Mononuclear cell (primary cell): Measurements from ENCODE around the gene RPL3. TPM values are rescaled to one million over a fixed set of nuclear protein-coding genes. Genes with fewer than 3 reads are reported as not detected.

Source experiments
- H3K27me3 ChIP-seq: 2 replicates; pipeline ENCODE4 v1.6.0; 2011; ENCODE audit warnings: low read length, control low read depth; ENCODE audit not compliant: insufficient read depth
- H3K4me1 ChIP-seq: 2 replicates; pipeline ENCODE4 v1.5.1; 2011; ENCODE audit warnings: mild to moderate bottlenecking, low read length, control low read depth; ENCODE audit not compliant: insufficient read depth
- H3K4me3 ChIP-seq: 2 replicates; pipeline ENCODE4 v1.5.1; 2011; ENCODE audit warnings: mild to moderate bottlenecking, low read length, moderate library complexity
- H3K9me3 ChIP-seq: 2 replicates; pipeline ENCODE4 v1.5.1; 2011; ENCODE audit warnings: low read depth, mild to moderate bottlenecking, control low read depth, low read length
- total RNA-seq: library from RNA; depleted of rRNA; stranded (reverse); fragments of >200 nt; gene quantifications from one replicate; pipeline ENCODE4 v1.2.3, GENCODE V29; 2012

Gene RPL3
- total RNA-seq, 1 donor: 4,267 TPM

- Histone ChIP-seq H3K4me3 (no peak overlapping the region), H3K9me3 (no peaks in the 10 kb centered on the region), H3K4me1 (peaks cover 46% of the 10 kb centered on the region), H3K27me3 (no peaks in the 10 kb centered on the region)
Measured at GRCh38 chr22:39315389-39315788, 4.0 kb downstream of the RPL3 start.

- H3K9me3 ChIP-seq: no peaks in the 10 kb centered on the region
- no peaks in the 10 kb centered on the region for H3K27me3 ChIP-seq
- peaks cover 55% of the 10 kb centered on the region for H3K4me1 ChIP-seq
- H3K4me3 ChIP-seq: no peak overlapping the region
Measured at GRCh38 chr22:39314251-39314971, 5.0 kb downstream of the RPL3 start.

DNA sequence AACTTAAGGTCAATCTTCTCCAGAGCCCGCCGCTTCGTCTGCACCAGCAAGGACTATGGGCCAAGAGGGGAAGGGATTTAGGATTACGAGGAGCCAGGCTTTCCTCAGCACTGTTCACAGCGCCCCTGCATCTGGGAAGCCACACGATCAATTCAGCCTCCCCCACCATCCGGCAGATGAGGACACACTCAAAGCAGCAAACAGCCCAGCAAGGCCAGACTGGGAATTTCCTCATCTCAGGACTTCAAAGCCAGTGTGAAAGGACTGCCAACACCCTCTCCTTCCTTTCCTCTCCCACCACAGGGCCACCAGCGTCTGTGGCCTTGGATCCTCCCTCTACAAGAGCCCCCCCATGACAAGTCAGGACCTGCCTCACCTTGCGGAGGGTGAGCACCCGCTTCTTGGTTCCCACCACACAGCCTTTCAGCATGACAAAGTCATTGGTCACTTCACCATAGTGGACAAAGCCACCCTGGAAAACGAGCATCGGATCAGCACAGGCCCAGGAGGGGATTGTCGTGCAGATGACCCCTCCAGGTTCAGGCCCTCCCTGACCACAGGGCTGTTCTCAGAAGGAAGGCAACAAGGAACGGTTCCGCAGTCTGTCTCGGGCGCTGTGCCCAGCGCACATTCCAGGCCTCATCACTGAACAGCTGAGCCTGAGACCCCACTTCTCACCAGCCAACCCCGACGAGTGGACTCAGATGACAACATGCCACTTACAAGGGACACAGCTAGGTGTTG lies 6.0 kb downstream of the RPL3 start:
- no peak overlapping the region for H3K4me3 ChIP-seq
- H3K4me1 ChIP-seq: peaks cover 58% of the 10 kb centered on the region
- no peaks in the 10 kb centered on the region for H3K9me3 ChIP-seq
- H3K27me3 ChIP-seq: no peaks in the 10 kb centered on the region

GRCh38 chr22:39312410-39312809 lies 7.0 kb downstream of the RPL3 start:
- Histone ChIP-seq H3K4me3 (no peak overlapping the region), H3K27me3 (no peaks in the 10 kb centered on the region), H3K9me3 (no peaks in the 10 kb centered on the region), H3K4me1 (peaks cover 54% of the 10 kb centered on the region)

DNA sequence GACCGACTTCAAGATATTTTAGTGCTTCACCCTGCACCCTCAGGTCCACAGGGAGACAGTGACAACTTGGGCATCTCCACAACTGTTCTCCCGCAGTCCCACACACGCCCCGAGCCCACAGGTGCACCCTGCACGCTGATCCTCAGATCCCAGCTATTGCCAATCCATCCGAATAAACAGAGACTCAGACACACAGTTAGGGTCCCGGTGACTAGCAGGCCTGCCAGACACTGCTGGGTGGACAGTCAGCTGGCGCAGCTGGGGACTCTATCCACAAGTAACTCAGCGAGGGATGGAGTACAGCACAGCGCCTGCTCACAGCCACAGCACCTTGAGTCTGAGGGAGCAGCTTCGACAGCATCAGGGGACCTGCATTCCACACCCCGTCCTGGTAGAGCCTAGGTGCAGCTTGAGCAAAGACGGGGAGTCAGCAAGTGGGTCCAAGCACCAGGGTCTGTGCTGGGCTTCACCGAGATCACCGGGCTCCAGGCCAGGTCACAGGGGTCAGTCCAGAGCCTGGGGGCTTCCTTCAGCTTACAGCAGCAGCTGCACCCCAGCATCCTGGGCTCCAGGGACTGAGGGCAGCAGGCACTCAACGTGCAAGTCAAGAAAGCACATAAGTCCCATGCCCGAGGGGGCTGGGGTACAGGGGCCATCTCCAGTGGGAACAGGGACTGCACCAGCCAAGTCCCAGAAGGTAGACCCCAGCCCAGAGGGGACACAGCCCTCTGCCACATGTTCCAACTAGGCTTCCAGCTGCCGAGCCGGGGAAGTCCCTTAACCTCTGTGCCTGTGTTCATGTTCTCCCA lies 7.6 kb downstream of the RPL3 start:
- H3K4me1 ChIP-seq: peaks cover 54% of the 10 kb centered on the region
- H3K9me3 ChIP-seq: no peaks in the 10 kb centered on the region
- H3K27me3 ChIP-seq: no peaks in the 10 kb centered on the region
- no peak overlapping the region for H3K4me3 ChIP-seq

DNA sequence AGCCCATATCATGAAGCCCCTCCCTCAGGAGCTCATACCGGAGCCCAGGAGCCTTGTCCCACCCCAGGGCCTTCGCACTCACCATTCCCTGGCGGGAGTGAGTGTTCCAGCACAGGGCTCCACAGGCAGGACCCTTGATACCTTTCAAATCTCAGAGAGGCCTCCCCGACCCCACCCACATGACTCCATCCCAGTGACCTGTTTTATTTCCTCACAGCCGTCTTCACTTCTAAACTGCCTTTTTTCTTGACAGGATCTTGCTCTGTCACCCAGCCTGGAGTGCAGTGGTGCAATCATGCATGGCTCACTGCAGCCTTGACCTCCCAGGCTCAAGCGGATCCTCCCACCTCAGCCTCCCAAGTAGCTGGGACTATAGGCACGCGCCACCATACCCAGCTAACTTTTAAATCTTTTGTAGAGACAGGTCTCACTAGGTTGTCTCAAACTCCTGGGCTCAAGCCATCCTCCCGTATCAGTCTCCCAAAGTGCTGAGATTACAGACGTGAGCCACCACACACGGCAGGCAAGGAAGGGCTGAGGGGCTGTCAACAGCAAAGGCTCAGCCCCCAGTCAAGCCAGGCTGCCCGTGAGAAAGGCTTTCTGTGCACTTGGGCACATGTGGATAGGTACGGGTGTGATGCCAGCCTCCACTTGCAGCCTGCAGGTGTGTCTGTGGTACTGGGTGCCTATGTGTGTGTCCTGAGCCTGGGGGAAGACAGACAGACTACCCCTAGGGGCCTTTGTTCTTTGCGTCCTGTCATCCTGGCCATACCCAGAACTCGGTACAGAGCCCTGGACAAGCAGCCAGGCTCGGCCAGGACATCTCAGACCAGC lies 9.3 kb downstream of the RPL3 start:
- Histone ChIP-seq H3K4me1 (peaks cover 39% of the 10 kb centered on the region), H3K27me3 (no peaks in the 10 kb centered on the region), H3K9me3 (no peaks in the 10 kb centered on the region), H3K4me3 (no peak overlapping the region)

DNA sequence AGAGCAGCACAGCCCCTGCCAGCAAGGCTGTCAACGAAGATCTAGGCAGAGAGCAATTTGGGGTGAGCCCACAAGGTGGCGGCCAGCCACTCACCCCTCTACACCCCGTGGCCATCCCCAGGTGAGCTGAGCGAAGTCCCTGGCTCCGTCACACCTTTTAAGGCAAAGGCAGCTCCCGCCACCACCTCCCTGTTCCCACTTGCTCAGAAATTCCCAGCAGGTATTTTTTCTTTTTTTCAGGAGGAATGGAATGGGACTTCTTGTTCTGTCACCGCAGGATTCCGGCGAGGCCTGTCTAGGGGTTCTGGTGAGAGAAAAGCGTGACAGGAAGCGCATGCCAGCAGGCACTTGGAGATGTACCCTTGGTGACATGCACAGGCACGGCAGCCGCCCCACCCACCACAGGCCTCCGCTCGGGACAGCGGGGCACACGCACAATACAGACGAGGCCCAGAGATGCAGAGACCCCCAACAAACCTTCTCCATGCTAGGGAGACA lies 10.0 kb downstream of the RPL3 start:
- Histone ChIP-seq H3K4me3 (no peak overlapping the region), H3K27me3 (no peaks in the 10 kb centered on the region), H3K4me1 (peaks cover 34% of the 10 kb centered on the region), H3K9me3 (no peaks in the 10 kb centered on the region)

- Histone ChIP-seq H3K4me3 (no peak overlapping the region), H3K27me3 (no peaks in the 10 kb centered on the region), H3K4me1 (peaks cover 34% of the 10 kb centered on the region), H3K9me3 (no peaks in the 10 kb centered on the region)
Measured at GRCh38 chr22:39308614-39309363, 10.6 kb downstream of the RPL3 start.

DNA sequence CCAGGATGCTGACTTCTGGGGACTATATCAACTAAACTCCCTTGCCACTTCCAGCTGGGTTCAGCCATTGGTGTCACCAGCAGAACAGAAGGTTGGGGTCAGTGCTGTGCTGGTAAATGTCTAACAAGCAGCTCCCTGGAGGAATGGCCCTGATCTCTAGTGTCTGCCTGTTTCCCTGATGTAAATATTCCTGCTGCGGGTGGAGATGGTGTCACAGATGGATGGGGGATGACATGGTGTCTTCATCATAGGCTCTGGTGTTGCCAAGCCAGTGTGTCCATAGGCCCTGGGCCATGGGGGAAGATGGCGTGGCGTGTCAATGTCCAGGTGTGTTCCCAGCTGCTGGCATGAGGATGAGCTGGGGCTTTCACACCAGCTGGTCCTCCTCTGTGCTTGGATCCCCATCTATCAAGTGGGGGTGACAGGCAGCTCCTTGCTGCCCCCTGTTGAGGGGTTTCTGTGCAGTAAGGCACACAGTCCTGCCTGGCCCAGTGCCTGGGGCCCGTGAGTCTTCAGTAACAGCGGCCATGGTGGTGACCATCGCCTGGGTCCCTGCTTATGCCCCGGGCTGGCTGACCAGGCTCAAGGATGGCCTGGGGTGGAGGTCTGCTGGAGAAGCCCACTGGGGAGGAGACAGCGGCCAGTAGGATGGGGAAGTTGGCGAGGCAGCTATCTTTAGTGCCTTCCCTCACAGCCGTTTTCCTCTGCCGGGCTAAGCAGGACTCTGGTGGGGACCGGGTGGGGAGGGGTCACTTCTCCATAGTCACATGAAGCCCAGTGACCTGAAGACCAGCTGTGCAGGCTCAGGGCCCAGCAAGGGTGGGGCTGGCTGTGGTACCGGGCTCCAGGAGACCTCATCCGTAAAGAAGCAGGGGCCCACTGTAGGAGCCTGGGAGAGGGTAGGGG lies 12.7 kb downstream of the RPL3 start:
- Histone ChIP-seq H3K4me1 (peaks cover 34% of the 10 kb centered on the region), H3K4me3 (no peak overlapping the region), H3K27me3 (no peaks in the 10 kb centered on the region), H3K9me3 (no peaks in the 10 kb centered on the region)

DNA sequence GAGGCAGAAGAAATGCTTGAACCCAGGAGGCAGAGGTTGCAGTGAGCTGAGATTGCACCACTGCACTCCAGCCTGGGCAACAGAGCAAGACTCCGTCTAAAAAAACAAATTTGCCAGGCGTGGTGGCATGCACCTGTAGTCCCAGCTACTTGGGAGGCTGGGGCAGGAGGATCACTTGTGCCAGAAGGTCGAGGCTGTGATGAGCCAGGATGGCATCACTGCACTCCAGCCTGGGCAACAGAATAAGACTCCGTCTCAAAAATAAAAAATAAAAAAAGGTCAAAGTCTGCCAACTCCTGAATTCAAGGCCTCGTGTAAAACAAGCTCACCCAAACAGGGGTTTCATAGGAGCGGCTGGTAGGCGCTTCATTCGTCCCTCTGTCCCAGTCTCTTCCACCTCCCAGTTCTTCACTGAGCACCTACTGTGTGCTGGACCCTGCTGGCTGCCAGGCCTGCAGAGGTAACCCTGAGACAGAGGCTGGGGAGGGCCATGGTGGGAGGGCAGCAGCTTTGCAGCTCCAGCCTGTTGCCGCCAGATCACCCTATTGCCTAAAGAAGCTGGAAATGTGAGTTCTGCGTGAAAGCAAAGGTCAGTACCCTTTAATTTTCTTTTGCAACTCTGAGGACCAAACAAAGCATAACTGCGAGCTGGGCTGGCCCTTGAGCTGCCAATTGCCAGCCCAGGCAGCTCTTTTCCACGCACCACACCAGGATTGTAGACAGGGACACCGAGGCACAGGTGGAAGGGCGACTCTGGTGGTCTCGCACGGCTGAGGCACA lies 15.3 kb downstream of the RPL3 start:
- Histone ChIP-seq H3K27me3 (no peaks in the 10 kb centered on the region), H3K4me1 (peaks cover 42% of the 10 kb centered on the region), H3K9me3 (no peaks in the 10 kb centered on the region), H3K4me3 (no peak overlapping the region)

GRCh38 chr22:39303358-39303757 lies 16.1 kb downstream of the RPL3 start:
- Histone ChIP-seq H3K27me3 (no peaks in the 10 kb centered on the region), H3K9me3 (no peaks in the 10 kb centered on the region), H3K4me3 (no peak overlapping the region), H3K4me1 (peaks cover 35% of the 10 kb centered on the region)

GRCh38 chr22:39302431-39302960 lies 16.9 kb downstream of the RPL3 start:
- H3K27me3 ChIP-seq: no peaks in the 10 kb centered on the region
- H3K4me3 ChIP-seq: no peak overlapping the region
- H3K4me1 ChIP-seq: peaks cover 31% of the 10 kb centered on the region
- no peaks in the 10 kb centered on the region for H3K9me3 ChIP-seq
